ENCODE data around the gene ARHGEF39.
"Not testable (repeated sequence)": the region's sequence is repeated elsewhere in the genome, so short reads cannot be mapped to it uniquely, and the experiment has no call there.

DNA sequence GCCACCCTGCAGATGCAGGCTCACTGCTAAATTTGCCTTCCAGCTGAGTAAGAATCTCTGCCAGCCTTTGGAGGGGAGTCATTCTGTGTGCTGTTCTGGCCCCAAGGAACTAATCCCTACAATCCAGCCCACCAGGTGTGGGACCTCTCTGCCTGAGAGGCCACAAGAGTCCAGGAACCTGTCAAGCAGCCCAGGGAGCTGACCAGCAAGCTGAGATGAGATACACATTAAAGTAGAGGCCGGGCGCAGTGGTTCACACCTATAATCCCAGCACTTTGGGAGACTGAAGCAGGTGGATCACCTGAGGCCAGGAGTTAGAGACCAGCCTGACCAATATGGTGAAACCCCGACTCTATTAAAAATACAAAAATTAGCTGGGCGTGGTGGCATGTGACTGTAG lies 52.9 kb downstream of the ARHGEF39 start:
- TF ChIP-seq, protein P1, sequence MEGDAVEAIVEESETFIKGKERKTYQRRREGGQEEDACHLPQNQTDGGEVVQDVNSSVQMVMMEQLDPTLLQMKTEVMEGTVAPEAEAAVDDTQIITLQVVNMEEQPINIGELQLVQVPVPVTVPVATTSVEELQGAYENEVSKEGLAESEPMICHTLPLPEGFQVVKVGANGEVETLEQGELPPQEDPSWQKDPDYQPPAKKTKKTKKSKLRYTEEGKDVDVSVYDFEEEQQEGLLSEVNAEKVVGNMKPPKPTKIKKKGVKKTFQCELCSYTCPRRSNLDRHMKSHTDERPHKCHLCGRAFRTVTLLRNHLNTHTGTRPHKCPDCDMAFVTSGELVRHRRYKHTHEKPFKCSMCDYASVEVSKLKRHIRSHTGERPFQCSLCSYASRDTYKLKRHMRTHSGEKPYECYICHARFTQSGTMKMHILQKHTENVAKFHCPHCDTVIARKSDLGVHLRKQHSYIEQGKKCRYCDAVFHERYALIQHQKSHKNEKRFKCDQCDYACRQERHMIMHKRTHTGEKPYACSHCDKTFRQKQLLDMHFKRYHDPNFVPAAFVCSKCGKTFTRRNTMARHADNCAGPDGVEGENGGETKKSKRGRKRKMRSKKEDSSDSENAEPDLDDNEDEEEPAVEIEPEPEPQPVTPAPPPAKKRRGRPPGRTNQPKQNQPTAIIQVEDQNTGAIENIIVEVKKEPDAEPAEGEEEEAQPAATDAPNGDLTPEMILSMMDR (conservative IDR thresholded peaks at IDR 0.05 in 1 of 2, IDR thresholded peaks at IDR 0.05 in 1 of 2; ENCODE audit: extremely low read depth in 1 of 2, insufficient read depth in 1 of 2, low read depth in 1 of 2, low read length in 2 of 2), result not testable (repeated sequence)
- TF ChIP-seq EZH2 (IDR thresholded peaks at IDR 0.05; ENCODE audit: borderline replicate concordance, low read length), result not testable (repeated sequence)

Measured in mammary epithelial cell (primary cell).